HG02759 (cell line): ENCODE results near the gene GATA5.

Source experiments
- ATAC-seq: cut with Tn5 transposase; IDR thresholded peaks from one replicate; pipeline ENCODE4 v1.9.1; 2021; ENCODE audit warnings: mild to moderate bottlenecking, moderate library complexity; ENCODE audit not compliant: unreplicated experiment

GATA5 gene

DNA sequence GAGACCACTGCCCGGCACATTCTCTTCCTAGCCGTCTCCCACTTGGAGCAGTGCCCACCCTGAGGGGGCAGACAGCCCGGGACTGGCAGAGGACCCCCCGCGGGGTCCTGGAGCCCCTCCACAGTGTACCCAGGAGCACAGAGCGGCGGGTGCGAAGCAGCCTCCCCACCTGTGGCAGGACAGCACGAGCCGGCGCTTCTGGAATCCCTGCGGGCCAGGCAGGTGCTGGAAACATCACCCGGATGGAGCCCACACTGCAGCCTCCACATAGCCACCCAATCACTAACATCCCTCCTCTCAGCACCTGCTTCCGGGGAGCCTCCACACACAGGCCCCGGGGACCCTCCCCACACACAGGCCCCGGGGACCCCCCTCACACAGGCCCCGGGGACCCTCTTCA is 18.7 kb downstream of the GATA5 start:
- no peak for ATAC-seq

GRCh38 chr20:62455929-62456328 is 19.9 kb downstream of the GATA5 start:
- no peak for ATAC-seq

- no peak for ATAC-seq
Observed at GRCh38 chr20:62454904-62455636, 20.7 kb downstream of the GATA5 start.

DNA sequence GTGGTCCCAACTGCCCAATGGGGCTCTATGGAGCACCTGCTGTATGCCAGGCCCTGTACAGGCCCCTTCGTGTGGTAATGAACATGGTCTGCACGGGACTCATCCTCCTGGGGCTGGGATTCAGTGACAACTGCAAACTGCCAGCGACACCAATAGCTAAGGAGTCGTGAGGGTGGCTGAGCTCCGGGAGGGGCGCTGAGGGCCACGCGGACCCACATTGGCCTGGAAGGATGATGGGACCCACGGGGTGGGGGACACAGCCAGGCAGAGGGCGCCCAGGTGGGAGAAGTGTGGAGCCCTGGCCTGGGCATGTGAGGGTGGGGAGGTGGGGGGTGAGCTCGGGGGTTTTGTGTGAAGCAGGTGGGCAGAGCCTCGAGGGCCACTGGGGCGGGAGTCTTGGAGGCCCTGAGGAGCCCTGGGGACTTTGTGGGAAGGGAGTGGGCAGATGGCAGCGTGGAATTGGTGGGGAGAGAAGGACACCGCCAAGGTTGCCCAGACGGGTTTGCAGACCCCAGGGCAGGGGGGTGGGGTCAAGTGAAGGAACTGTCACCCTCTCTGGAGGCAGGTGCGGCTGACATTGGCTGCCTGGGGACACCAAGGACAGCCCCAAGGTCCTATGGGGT is 22.5 kb downstream of the GATA5 start:
- no peak for ATAC-seq

- no peak for ATAC-seq
Observed at GRCh38 chr20:62452475-62453095, 23.2 kb downstream of the GATA5 start.

- ATAC-seq = no peak
Observed at GRCh38 chr20:62451970-62452369, 23.8 kb downstream of the GATA5 start.

- ATAC-seq = no peak
Observed at GRCh38 chr20:62451156-62451767, 24.5 kb downstream of the GATA5 start.

DNA sequence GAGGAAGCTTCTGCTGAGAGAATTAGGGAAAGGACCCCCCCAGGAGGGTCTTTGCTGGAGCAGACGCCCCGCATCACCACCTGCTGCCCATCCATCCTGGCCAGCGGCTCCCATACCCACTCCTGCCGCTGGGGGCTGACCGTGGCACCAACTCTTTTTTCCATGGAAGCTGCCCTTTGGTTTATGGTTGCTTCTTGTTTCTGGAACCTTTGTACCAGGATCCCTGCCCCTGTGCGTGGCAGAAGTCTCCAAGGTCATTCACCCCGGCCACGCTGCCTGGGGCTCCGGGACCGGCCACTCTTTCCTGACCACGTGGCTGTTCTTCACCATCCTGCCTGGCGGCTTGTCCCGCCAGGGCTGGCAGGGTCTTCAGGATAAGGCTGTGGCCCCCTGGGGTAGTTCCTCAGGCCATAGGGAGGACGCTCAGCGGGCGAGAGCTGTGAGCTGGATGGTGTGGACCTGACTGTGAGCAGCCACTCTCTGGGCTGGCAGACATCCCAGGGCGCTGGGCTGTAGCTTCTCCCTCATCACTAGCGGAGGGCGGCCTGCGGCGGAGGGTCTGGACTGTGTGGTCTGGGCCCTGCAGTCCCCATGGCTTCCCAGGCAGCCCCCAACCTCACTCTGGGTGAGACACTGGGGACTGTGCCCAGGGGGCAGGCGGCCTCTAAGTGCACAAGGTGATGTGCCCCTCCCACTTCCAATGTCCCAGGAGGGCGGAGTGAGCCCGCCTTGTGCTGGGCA is 25.7 kb downstream of the GATA5 start:
- ATAC-seq = no peak

- no peak for ATAC-seq
Observed at GRCh38 chr20:62448788-62449187, 27.0 kb downstream of the GATA5 start.

DNA sequence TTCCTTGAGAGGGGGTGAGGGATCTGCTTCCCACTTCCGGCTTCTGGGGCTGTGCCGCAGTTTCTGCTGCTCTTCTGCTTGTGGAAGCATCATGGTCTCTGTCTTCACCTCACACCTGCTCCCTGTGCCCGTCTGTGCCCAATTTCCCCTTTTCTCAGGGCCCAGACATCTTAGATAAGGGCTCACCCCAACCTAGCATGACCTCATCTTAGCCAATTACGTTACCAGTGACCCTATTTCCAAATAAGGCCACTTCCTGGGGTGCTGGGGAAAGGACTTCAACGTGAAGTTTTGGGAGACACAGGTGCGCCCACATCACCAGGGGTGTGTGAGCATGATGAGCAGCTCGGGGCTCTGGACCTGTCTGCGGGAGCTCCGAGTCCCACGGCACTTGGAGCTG is 27.8 kb downstream of the GATA5 start:
- ATAC-seq = no peak

DNA sequence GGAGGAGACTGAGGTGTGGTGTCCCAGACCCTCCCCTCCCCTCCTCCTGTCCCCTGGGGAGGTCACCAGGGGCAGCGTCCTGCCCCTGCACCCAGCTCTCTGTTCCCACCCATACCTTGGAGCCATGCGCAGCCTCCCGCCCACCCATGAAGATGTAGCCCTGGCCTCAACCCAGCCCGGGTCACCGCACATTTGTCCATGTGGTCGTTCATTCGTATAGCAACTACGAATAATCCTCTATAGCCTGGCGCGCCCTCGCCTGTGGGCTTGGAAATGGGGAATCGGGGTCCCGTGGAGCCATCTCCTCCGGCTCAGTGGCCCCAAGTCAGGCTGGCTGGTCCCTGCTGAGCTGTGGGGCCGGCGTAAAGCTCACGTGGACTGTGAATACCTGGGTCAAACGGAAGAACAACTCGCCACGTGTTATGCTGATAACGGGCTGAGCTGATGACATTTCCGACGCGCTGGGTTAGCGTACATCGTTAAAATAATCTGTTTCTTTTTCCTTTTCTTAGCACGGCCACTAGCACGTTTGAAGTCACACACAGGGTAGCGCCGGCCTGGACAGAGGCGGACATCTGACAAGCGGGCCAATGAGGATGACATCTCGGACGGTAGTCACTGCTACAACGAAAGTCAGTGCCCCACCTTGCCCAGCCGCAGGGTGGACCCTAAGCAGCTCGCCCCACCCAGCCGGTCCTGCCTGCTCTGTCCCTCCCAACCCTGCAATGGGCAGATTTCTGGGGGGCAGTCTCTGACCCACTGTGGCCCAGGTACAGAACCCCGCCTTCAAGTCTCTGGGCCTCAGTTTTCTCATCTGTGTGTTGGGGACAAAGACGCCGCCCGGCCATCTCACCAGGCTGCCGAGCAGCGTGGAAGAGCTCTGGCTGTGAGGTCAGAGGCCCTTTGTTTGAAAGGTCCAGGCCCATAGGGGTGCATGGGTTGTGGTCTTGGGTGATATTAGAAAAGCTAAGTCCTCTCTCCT is 28.6 kb downstream of the GATA5 start:
- no peak for ATAC-seq

DNA sequence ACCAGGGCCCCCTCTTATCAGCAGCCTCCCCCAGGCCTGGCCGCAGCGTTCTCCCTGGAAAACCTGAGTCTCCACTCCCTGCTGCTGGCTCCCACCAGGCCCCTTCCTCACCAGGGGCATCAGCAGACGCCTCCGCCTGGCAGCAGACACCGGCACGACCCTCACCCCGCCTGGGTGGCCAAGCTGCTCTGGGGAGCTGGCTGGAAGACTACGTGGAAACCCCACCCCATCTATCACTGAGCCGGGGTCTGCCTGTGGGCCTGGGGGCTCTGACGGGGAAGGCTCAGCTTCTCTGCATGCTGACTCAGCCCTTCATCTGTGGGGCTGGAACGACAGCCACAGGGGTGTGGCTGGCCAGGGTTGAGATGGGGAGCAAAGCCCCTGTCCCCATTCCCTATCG is 29.3 kb downstream of the GATA5 start:
- no peak for ATAC-seq

GRCh38 chr20:62445553-62446340 is 30.0 kb downstream of the GATA5 start:
- ATAC-seq = no peak

- ATAC-seq = no peak
Observed at GRCh38 chr20:62444286-62444685, 31.5 kb downstream of the GATA5 start.

GRCh38 chr20:62441987-62442539 is 33.7 kb downstream of the GATA5 start:
- ATAC-seq = no peak

GRCh38 chr20:62439218-62439617 is 36.6 kb downstream of the GATA5 start:
- no peak for ATAC-seq

- no peak for ATAC-seq
Observed at GRCh38 chr20:62437927-62438326, 37.9 kb downstream of the GATA5 start.

GRCh38 chr20:62437496-62437895 is 38.3 kb downstream of the GATA5 start:
- no peak for ATAC-seq

GRCh38 chr20:62436692-62437091 is 39.1 kb downstream of the GATA5 start:
- no peak for ATAC-seq
